ENCODE results near the gene PNKD.

DNA sequence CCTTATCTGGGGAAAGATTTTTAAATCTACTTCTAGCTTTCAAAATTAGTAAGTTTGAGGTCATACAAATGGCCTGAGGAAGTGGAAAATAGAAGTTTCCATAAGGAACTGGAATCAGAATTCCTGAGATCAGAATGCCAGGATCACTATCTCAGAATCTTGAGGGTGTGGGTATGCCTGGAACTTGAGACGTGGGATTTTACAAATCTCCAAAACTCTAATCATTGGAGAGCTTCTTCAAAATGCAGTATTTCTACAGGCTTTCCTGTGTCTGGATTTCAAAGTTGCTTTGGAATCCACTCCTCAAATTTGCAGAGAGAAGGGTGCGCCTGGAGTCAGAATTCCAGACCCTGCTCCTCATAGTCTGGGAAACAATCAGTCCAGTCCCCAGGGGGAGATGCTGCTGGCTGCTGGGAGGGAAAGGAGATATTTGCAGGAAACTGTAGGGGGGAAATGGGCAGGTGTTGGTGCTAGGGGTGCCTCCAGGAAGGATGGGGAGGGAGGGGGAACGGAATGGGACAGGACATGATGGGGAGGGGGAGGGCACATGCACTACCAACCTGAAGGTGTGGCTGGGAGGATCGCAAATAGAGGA lies 55.3 kb downstream of the PNKD start:
- TF ChIP-seq, protein P1, sequence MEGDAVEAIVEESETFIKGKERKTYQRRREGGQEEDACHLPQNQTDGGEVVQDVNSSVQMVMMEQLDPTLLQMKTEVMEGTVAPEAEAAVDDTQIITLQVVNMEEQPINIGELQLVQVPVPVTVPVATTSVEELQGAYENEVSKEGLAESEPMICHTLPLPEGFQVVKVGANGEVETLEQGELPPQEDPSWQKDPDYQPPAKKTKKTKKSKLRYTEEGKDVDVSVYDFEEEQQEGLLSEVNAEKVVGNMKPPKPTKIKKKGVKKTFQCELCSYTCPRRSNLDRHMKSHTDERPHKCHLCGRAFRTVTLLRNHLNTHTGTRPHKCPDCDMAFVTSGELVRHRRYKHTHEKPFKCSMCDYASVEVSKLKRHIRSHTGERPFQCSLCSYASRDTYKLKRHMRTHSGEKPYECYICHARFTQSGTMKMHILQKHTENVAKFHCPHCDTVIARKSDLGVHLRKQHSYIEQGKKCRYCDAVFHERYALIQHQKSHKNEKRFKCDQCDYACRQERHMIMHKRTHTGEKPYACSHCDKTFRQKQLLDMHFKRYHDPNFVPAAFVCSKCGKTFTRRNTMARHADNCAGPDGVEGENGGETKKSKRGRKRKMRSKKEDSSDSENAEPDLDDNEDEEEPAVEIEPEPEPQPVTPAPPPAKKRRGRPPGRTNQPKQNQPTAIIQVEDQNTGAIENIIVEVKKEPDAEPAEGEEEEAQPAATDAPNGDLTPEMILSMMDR (IDR thresholded peaks at IDR 0.05; ENCODE audit: insufficient read depth, low read length, poor library complexity, severe bottlenecking) = no peak
- TF ChIP-seq EZH2phosphoT487 (conservative IDR thresholded peaks at IDR 0.05; ENCODE audit: low read length) = no peak

Data from SU-DHL-6 (cell line).